Stimulated activated CD8-positive, alpha-beta memory T cell treated with anti-CD3 and anti-CD28 coated beads, Interleukin-2, amount 100 ng/mL, for 48 hours (primary cell): ENCODE results near the gene VWA3B.
"Not testable (repeated sequence)": the region's sequence is repeated elsewhere in the genome, so short reads cannot be mapped to it uniquely, and the experiment has no call there.

Experiments
- DNase-seq, 2 donors: peaks; one replicate each; pipeline ENCODE4 v3.0.0-alpha.2; 2020; ENCODE audit warnings: low read depth in 2 of 2

Gene VWA3B

DNA sequence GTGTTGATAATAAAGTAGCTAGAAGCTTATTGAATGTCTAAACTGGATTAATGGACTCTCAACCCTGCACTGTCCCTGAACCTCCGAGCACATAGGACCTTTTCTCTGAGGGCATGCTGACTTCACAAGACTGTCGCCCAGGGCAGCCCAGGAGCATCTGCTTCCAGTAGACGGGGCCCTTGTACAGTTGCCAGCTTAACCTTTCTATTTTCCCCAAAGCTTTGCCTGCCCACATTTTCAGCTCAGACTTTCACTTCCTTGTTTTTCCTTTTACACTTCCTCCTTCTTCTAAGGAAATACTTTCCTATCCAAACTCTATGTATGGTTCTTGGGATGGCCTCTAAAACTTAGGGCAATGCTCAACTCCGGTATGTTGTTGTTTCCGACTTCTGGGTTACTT lies 1.3 kb downstream of the VWA3B start:
- DNase-seq = no peak

DNA sequence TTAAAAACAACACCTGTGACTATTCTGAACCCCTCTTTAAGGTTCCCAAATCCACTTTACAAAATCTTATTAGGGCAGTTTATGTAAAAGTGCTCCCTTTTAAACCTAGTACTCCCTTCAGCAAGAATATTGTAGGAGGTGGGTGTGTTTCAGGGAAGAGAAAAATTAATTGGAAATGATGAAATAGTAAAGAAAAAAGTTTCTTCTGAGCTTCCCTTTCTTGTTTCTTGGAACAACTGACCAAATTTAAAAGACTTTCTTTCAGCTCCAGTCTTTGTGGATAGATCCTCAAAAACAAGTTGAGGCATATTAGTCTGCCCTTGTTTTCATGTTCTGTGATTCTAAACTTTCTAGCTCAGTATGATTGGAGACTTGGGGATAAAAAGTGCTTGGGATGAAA lies 3.0 kb downstream of the VWA3B start:
- DNase-seq = no peak

DNA sequence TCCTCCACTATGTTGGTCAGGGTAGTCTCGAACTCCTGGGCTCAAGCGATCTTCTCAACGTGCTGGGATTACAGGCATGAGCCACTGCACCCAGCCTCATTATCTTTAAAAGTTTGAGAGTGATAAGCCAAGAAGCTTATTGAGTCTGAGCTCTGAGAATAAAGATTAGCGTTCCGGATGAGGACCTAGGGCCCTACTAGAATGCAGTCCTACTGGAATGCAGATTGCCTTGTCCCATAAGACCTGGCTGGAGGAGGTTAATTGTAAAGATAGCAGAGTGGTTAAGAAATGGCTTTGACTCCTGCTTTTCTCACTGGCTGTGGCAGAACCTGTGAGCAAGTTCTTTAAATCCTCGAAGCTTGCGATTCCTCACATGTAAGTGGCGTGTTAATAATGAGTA lies 4.0 kb downstream of the VWA3B start:
- DNase-seq = no peak

DNA sequence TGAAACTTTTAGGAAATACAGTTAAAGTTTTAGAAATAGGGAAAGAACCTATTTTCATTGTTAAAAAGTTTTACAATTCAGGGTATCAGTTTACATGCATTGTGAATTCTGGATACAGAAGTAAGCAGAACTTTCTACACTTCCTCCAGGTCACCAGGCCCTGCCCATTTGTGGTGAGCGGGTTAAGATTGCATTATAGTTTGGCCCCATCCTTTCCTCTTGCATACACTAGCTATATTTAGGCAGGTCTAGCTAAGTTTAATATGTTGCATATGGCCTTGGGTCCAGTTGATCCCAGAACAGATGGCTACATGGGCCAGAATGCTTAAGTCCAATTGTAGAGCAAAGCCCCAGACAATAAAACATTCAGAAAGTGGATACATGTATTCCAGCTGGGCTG lies 4.8 kb downstream of the VWA3B start:
- DNase-seq = no peak

DNA sequence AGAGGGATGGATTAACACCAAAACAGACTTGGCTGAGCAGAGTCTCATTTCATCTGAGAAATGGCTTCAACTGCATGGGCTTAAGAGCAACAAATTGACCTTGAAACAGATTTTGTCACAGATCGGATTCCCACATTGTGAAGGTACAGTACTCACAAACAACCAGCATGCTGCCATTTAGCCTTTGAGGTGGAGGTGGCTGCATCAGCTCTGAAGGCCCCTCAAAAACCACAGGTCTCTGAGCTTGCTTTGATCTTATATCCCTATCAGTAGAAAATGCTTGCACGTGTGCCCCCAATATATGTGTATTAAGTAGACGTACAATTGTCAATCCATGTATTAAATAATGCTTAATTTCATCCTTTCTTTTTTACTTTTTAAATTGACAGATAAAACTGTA lies 6.2 kb downstream of the VWA3B start:
- DNase-seq = no peak

DNA sequence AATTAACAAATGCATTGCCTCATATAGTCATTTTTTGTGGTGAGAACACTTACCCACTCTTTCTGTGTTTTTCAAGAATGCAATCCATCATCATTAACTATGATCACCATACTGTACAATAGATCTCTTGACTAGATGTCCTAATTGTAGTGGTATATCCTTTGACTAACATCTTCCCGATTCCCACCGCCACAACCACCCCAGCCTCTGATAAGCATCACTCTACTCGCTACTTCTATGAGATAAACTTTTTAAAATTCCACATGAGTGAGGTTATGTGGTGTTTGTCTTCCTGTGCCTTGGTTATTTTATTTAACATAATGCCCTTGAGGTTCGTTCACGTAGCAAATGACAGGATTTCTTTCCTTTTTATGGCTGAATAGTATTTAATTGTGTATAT lies 6.6 kb downstream of the VWA3B start:
- DNase-seq = no peak

DNA sequence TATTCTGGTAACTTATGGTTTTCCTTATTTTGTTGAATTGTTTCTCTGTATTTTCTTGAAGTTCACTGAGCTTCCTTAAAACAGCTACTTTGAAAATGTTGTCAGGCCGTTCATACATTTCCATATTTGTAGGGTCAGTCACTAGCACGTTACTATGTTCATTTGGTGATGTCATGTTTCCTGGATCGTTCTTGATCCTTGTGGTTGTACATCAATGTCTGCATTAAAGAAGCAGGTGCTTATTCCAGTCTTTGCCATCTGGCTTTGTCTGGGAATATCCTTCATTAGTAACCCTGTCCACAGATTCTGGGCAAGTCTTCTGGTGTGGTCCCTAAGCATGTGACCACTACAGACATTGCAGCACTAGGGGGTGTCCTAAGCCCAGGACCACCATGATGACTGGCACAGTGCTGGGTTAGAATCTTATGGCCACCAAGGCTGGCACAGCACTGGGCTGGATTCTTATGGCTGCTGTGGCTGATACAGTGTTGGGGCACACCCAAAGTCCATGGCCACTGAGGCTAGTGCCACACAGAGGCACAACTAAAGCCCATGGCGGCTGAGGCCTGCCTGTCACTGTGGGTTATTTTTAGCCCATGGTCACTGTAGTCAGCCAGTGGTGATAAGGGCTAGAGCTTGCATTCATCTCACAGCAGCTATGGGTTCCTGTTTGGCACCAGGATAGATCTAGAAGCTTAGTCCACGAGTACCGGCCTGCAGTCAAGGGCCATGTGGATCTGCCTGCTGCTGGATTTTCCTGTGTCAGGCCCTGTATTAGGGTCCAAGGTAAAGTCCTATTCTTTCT lies 13.2 kb downstream of the VWA3B start:
- DNase-seq = no peak

DNA sequence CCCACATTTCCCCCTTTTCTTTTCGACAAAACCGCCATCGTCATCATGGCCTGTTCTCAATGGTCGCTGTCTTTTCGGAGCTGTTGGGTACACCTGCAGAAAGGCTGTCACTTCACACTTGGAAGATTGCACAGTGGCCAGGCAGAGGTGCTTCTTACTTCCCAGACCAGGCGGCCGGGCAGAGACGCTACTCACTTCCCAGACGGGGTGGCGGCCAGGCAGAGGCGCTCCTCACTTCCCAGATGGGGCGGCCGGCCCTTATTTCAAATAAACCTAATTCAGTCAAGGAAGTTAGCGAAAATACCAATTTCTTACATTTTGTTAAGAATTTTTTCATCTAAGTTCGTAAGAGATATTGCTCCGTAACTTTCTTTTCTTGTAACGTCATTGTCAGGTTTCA lies 15.3 kb downstream of the VWA3B start:
- not testable (repeated sequence) for DNase-seq

DNA sequence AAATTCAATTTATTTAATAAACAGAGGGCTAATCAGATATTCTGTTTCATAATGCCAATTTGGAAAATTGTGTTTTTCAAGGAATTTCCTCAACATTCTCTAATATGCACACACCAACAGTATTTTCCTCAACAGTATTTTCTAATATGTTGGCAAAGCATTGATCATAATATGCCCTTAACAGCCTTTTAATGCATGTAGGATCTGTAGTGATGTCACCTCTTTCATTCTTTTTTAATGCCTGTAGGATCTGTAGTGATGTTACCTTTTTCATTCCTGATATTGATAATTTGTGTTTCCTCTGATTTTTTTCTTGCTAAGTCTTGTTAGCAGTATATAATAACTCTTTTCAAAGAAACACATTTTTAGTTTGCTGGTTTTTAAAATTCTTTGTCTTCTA lies 15.9 kb downstream of the VWA3B start:
- no peak for DNase-seq

DNA sequence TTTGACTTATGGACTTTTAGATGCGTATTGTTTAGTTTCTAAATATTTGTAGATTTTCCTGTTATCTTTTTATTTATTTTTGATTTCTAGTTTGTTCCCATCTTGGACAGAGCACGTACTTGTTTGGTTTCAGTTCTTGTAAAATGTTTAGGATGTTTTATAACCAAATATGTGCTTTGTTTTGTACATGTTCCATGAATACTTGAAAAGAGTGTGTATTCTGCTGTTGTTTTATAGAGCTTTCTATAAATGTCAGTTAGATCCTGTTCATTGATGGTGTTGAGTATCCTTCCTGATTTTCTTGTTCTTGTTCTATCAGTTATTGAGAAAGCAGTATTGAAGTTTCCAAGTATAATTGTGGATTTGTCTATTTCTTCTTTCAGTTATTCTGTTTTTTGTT lies 21.1 kb downstream of the VWA3B start:
- DNase-seq = no peak

DNA sequence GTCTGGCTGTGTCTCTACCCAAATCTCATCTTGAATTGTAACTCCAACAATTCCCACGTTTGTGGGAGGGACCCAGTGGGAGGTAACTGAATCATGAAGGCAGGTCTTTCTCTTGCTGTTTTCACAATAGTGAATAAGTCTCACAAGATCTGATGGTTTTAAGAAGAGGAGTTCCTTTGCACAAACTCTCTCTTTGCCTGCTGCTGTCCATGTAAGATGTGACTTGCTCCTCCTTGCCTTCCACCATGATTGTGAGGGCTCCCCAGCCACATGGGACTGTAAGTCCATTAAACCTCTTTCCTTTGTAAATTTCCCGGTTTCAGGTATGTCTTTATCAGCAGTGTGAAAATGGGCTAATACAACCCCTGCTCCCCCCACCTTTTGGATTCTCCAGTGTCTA lies 23.8 kb downstream of the VWA3B start:
- DNase-seq = no peak

DNA sequence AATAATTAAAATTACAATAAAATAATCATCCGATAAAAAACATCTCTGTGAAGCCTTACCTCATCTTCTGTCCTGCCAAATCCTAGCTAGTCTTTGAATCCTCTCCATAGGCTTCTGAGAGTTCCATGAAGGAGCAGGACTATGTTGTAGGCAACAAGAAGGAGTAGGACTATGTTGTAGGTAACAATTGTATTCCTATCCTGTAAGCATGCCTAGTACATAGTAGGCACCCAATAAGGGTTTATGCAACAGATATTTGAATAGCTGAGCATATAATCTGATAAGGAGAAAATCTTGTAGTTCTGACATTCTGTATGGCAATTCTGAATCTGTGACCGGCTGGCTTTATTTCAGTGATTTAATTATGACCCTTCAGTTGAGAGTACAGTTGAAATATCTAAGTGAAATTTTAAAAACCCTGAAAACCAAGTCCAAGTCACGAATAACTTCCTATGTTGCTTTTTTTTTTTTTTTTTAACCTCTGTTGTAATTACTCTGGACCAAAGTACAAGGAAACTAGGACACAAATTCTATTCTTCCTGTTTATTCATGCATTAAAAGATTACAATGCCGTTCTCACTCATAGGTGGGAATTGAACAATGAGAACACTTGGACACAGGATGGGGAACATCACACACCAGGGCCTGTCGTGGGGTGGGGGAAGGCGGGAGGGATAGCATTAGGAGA lies 27.8 kb downstream of the VWA3B start:
- no peak for DNase-seq

DNA sequence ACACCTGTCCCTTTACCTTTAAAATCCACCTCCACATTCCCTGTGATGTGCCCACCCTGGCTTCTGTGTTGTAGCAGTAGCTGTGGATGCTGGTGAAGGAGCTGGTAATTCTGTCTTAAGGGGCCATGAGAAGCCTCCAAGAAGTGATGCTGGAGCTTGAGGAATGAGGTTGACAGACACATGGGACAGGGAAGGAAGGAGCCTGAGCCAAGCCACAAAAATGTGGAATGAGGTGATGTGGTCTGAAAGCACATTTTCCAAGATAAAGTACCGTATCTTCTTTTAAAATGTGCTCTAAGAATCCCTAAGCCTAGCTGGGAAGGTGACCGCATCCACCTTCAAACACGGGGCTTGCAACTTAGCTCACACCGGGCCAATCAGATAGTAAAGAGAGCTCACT lies 31.2 kb downstream of the VWA3B start:
- no peak for DNase-seq

DNA sequence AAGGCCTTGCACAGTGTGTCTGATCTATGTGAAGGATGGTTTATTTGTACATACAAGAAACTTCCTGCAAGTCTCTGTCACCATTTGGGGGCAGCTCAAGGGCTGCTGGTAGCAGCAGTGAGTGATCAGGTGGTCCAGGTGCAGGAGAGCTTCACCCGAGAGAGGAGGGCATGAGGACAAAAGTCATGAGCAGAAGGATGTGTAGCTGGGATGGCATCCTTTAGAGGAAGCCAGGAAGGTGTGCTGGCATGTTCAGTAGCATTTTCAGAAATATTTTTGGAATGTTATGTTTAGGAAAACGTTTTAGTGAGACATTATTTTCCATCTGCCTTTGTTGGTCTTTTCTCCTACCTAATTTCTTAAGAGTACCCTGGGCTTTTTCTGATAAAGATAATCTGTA lies 31.9 kb downstream of the VWA3B start:
- DNase-seq = no peak

DNA sequence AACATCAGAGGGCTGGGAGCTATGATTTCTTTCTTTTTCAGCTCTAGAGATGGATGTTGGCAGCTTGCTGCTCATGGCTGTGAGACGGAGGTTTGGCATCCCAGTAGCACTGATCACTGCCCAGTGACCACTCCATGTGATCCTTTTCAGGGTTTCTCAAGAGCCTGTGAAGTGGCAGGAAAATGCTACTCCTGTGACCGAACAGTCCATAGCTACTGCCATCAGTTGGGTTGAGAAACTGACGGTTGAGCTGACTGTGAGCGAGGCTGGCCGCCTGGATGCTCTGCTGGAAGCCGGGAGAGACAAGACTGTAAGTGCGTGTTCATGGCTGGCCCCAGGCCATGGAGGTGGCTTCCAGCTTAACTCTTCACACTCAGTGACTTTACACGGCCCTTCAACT lies 34.2 kb downstream of the VWA3B start:
- no peak for DNase-seq

DNA sequence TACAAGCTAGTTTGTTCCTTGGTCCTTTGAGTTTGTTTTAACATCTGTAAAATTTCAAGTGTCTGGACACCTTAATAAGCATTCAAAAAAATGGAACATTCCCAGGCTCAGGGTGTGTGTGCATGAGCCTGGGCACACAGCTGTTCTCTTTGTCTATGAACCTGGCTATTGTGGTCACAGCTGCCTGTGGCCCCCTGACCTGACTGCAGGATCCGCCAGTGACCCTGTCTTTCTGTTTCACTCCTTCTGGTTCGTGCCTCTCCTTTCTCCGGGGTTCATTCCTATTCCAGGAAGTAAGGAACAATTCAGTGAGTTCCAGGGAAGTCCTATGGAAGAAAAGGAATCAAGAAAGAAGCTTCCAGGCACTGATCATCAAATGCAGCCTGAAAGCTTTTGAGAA lies 35.6 kb downstream of the VWA3B start:
- DNase-seq = no peak

DNA sequence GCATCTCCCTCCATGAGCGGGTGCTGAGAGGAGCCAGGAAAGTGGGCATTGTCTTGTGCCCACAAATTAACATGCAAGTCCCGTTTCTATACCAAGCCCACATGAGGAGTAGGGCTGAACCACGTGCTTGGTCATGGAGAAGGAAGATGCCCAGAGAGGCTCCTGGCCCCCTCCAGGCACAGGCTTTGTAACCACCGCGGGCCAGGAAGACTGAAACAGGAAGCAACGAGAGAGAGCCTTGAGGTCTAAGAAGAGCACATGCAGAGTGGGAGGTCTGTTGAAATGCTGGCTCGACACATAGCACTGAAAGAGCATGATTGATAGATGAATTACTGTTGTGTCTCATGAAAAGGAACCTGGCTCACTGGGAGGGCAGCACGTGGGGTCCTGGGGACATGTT lies 36.3 kb downstream of the VWA3B start:
- no peak for DNase-seq

DNA sequence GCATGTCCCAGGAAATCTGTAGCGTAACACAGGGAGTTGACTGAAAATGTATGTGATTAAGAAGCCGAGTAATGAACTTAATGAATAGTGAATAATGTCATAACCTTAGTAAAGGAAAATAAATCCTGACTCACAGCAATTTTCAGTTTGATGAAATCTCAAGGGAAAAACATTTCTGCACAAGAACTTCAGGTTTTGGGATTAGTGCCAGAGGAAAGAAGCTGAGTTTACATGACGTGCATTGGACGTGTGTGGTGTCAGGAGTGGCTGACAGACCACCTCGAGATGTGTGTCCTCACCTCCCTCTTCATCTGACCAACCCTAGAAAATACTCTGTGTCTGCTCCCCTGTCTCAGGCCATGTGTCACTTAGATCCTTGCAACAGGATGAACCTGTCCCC lies 39.1 kb downstream of the VWA3B start:
- DNase-seq = no peak

DNA sequence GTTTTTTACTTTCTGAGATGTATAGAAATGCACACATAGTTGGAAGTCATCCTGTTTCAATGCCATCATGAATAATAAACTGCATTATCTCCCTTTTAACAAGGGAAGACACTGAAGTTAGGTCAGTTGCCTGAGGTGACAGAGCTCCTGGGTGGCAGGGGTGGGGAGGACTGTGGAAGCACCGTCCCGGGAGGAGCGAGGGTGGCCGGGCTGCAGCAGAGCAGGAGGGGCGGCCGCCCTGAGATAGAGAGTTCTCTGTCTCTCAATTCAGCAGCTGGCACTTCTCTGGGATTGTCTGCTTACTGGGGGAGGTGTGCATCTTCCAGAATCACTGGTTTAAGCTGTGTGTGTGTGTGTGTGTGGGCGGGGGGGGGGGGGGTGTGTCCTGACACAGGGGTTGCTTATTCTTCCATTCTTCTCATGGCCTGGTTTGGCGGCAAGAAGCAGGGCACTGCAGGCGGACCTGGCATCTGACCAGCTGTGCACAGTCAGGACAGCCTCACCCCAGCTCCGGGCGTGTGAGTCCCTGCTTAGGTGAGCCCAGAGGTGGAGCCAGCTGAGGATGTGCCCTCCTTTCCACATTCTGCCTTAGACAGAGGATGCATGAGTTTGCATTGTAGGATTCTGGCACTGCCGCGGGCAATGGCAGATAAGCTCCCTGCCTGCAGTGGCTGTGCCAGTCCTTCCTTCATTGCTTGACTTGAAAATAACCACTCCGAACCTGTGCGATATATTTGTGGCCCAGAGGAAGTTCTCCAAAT lies 40.4 kb downstream of the VWA3B start:
- DNase-seq = no peak

DNA sequence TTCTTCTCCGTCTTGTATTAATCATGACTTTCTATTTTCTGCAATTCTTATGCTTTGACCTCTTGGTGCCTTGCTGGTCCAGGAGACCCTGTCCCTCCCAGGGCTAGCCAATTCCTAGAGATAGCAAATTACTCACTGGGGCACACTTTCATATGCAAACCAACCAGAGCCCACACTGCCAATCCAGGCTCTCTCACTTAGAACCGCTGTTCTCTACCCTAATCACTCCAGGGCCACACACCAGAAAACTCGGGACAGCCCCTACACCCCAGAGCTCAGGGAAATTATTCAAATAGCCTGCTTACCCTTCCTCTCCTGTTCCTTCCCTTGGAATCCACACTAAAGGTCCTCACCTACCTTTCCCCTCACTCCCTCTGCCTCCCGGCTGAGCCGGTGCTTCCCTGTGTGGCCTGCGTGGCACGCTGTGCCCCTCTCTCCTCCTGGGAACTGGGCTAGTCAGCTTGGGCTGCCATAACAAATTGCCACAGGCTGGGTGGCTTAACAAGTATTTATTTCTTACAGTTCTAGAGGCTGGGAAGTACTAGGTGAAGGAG lies 41.7 kb downstream of the VWA3B start:
- DNase-seq = no peak

DNA sequence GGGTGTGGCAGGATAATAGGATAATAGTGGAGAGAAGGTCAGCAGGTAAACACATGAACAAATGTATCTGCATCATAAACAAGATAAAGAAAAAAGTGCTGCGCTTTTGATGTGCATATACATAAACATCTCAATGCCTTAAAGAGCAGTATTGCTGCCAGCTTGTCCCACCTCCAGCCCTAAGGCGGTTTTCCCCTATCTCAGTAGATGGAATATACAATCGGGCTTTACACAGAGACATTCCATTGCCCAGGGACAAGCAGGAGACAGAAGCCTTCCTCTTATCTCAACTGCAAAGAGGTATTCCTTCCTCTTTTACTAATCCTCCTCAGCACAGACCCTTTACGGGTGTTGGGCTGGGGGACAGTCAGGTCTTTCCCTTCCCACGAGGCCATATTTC lies 43.1 kb downstream of the VWA3B start:
- DNase-seq = not testable (repeated sequence)

DNA sequence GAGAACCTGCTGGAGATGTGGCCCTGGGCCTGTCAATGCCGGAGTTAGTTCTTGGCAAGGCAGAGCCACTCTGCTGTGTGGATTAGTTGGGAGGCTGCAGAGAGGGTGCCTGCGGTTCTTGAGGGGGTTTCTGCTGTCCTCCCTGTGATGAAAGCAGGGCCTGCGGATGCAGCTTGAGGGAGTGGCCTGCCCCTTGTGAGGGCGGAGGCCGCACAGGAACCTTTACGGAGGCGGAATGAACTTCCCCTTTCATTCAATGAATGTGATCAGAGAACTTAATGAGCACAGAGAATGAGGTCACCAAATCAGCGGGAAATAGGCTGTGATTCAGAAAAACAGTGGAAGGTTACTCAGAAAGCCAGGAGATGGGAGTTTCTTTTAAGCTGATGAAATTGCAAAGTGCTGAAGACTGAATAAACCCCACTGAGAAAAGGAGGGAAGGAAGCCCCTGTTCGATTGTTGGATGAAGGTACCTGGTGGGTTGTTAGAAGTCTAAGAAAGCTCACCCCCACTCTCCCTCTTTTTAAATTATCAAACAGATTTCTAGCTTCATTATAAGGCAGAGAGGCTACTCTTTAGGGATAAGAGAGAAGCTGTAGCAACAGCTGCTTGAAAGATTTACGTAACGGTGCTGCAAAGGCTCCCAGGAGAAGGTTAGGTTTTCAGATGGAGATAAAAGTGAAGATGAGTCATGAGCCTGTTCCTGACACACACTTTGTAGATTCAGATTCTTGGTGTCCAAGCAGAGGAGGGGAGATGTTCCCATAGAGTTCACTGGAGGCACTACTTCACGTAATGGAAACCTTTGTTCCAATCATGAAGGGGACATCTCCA lies 47.4 kb downstream of the VWA3B start:
- DNase-seq = peak; percentile 55 to 58
